Measurements from ENCODE around the gene CACNA1C. TPM values are rescaled to one million over a fixed set of nuclear protein-coding genes. Genes with fewer than 3 reads are reported as not detected.

The CACNA1C gene
- total and polyA plus RNA-seq, 2 donors from 2014 or later = 1.6 to 17.4 TPM

DNA sequence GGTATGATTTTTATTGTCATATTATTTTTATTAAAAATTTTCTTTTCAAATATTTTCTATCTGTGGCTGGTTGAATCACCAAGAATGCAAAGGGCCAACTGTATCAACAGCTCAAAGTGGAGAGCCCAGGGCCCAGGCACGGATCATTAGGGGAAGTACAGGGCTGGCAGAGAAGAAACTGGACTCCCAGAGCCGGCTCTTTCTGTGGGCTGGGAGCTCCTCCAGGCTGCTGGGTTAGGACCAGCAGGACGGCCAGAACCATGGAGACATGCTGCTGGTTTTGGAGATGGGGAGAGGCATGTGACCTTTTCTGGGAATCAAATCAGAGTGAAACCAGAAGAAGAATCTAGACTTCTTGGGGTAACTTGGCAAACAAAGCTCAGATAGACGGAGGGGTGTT, 220.5 kb downstream of the CACNA1C start:
- H3K4me3 ChIP-seq (ENCODE audit: low read length in 3 of 3) = no peak overlapping the region
- no peaks in the 10 kb centered on the region for H3K36me3 ChIP-seq (ENCODE audit: control insufficient read depth in 2 of 3, insufficient read depth in 3 of 3, low read length in 3 of 3)
- H3K27ac ChIP-seq (ENCODE audit: low read depth in 2 of 2, low read length in 2 of 2) = no peak overlapping the region
- peaks cover 0 to 3% (median 2%) of the 10 kb centered on the region in 3 donors for H3K4me1 ChIP-seq (ENCODE audit: control insufficient read depth in 2 of 3, insufficient read depth in 2 of 3, low read depth in 1 of 3, low read length in 3 of 3)
- H3K9me3 ChIP-seq (ENCODE audit: control insufficient read depth in 2 of 3, insufficient read depth in 1 of 3, low read length in 3 of 3) = no peaks in the 10 kb centered on the region
- no peak overlapping the region for H3K9ac ChIP-seq (ENCODE audit: low read length in 3 of 3)
- TF ChIP-seq, protein P1, sequence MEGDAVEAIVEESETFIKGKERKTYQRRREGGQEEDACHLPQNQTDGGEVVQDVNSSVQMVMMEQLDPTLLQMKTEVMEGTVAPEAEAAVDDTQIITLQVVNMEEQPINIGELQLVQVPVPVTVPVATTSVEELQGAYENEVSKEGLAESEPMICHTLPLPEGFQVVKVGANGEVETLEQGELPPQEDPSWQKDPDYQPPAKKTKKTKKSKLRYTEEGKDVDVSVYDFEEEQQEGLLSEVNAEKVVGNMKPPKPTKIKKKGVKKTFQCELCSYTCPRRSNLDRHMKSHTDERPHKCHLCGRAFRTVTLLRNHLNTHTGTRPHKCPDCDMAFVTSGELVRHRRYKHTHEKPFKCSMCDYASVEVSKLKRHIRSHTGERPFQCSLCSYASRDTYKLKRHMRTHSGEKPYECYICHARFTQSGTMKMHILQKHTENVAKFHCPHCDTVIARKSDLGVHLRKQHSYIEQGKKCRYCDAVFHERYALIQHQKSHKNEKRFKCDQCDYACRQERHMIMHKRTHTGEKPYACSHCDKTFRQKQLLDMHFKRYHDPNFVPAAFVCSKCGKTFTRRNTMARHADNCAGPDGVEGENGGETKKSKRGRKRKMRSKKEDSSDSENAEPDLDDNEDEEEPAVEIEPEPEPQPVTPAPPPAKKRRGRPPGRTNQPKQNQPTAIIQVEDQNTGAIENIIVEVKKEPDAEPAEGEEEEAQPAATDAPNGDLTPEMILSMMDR (IDR thresholded peaks at IDR 0.05; ENCODE audit: borderline replicate concordance, extremely low read depth, insufficient read depth) = peak; percentile 15
- intact Hi-C loops (cut with DNase I) = no loop called here
- FAIRE-seq (no peak), DNase-seq (peak in 1 of 5 donors; percentile 30)
- H3K27me3 ChIP-seq (ENCODE audit: control insufficient read depth, insufficient read depth, low read length) = no peaks in the 10 kb centered on the region

DNA sequence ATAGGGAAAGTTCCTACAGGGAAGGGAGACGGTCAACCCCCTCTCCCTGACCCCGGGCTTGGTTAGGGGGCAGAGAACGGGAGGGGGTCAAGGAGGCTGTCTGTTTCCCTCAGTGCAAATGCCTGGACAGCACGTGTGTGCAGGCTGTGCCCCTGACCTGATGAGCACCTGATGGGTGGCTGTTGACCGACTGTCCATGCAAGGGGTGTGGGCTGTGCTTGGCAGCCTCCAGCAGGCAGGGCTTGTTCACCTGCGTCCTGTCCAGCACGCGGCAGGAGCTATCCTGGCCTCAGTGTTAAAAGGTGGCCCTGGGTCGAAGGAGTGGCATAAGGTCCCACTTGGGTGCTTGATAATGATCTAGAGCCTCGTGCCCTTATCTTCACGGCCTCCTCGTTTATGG, 221.0 kb downstream of the CACNA1C start:
- no peaks in the 10 kb centered on the region for H3K36me3 ChIP-seq (ENCODE audit: control insufficient read depth in 2 of 3, insufficient read depth in 3 of 3, low read length in 3 of 3)
- DNase-seq (peak in 1 of 5 donors; percentile 24), FAIRE-seq (no peak)
- TF ChIP-seq, protein P1 (IDR thresholded peaks at IDR 0.05; ENCODE audit: borderline replicate concordance, extremely low read depth, insufficient read depth) = no peak
- peaks cover 0 to 4% (median 0%) of the 10 kb centered on the region in 3 donors for H3K9me3 ChIP-seq (ENCODE audit: control insufficient read depth in 2 of 3, insufficient read depth in 1 of 3, low read length in 3 of 3)
- intact Hi-C loops (cut with DNase I) = no loop called here
- no peak overlapping the region for H3K27ac ChIP-seq (ENCODE audit: low read depth in 2 of 2, low read length in 2 of 2)
- H3K4me1 ChIP-seq (ENCODE audit: control insufficient read depth in 2 of 3, insufficient read depth in 2 of 3, low read depth in 1 of 3, low read length in 3 of 3) = peaks cover 0 to 1% (median under 1%) of the 10 kb centered on the region in 3 donors
- no peak overlapping the region for H3K4me3 ChIP-seq (ENCODE audit: low read length in 3 of 3)
- H3K9ac ChIP-seq (ENCODE audit: low read length in 3 of 3) = no peak overlapping the region
- no peaks in the 10 kb centered on the region for H3K27me3 ChIP-seq (ENCODE audit: control insufficient read depth, insufficient read depth, low read length)

DNA sequence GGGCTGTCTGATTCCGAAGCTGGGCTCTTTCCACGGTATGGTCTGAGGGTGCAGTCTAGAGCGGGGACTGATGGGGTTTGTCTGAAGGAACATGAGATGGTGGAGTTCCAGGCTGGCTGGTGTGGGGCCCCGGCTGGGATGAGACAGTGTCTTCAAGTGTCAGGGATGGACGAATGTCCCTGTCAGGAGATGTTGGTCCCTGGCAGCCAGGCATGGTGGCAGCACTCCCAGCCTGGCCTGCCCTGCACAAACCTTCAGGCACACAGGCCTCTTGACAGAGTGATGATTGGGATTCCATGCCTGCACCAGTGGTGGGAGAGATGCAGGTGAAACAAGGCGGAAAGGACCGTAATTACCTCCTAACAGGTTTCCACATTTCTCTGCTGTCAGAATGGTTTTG, 221.9 kb downstream of the CACNA1C start:
- H3K27me3 ChIP-seq (ENCODE audit: control insufficient read depth, insufficient read depth, low read length) = no peaks in the 10 kb centered on the region
- H3K4me1 ChIP-seq (ENCODE audit: control insufficient read depth in 2 of 3, insufficient read depth in 2 of 3, low read depth in 1 of 3, low read length in 3 of 3) = no peaks in the 10 kb centered on the region
- no peak overlapping the region for H3K4me3 ChIP-seq (ENCODE audit: low read length in 3 of 3)
- H3K9me3 ChIP-seq (ENCODE audit: control insufficient read depth in 2 of 3, insufficient read depth in 1 of 3, low read length in 3 of 3) = peaks cover 0 to 4% (median 0%) of the 10 kb centered on the region in 3 donors
- TF ChIP-seq, protein P1 (IDR thresholded peaks at IDR 0.05; ENCODE audit: borderline replicate concordance, extremely low read depth, insufficient read depth) = no peak
- H3K9ac ChIP-seq (ENCODE audit: low read length in 3 of 3) = no peak overlapping the region
- DNase-seq (no peak), FAIRE-seq (no peak)
- no peaks in the 10 kb centered on the region for H3K36me3 ChIP-seq (ENCODE audit: control insufficient read depth in 2 of 3, insufficient read depth in 3 of 3, low read length in 3 of 3)
- intact Hi-C loops (cut with DNase I) = no loop called here
- H3K27ac ChIP-seq (ENCODE audit: low read depth in 2 of 2, low read length in 2 of 2) = no peak overlapping the region
